ENCODE data around the gene UBTD1.
"Not testable (repeated sequence)": the region's sequence is repeated elsewhere in the genome, so short reads cannot be mapped to it uniquely, and the experiment has no call there.

UBTD1 gene, protein sequence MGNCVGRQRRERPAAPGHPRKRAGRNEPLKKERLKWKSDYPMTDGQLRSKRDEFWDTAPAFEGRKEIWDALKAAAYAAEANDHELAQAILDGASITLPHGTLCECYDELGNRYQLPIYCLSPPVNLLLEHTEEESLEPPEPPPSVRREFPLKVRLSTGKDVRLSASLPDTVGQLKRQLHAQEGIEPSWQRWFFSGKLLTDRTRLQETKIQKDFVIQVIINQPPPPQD

DNA sequence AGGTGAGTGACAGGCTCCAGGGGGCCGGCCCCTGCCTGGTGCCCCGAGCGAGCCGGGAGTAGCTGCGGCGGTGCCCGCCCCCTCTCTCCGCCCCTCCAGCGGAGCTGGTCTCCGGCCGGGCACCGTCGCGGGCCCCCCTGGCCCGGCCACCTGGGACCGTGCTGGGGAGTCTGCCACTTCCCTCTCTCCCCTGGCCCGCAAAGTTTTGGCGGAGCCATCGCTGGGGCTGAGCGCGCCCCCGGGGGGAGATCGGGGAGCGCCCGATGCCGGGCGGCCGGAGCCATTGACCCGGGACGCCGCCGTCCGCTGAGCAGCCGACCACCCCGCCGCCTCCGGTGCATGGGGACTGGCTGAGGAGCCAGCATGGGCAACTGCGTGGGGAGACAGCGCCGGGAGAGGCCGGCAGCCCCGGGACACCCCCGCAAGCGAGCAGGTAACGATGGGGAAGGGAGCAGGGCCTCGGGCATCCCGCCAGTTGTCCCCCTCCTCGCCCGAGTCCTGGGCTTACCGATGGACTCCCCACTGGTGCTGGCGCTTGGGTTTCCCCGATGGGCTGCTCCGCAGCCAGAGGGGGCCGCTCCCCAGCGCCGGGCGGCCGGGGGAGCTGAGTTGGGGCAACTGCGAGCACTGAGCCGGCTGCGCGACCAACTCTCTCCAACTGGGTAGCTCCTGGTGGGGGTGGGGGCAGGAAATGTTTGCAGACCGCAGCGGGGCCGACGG is at the start of gene UBTD1:
Gene UBTD1 (plus strand): TSS at position 84 of the 720 bp plus-strand sequence. CDS start 280 bp downstream, at position 364.
- peak; percentile 12 for DNase-seq (ENCODE audit: low spot score)

DNA sequence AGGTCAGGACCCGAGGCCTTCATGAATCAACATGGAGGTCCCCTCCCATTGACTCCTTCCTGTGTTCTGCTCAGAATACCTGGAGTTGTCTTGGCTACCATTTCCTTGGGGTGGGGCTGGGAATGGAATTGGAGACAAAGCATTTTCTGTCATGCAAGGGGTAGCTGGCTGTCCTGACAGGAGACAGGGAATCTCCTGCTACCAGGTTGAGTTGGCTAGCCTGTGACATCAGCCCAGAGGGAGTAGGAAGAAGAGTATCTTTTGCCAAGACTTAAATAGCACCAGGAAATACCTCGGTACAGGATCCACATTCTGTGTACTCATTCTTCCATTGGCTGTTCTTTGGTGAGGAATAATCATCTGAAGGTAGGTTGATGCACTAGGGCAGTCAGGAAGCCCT is 47.9 kb upstream of the UBTD1 start:
- no peak for DNase-seq (ENCODE audit: low spot score)

DNA sequence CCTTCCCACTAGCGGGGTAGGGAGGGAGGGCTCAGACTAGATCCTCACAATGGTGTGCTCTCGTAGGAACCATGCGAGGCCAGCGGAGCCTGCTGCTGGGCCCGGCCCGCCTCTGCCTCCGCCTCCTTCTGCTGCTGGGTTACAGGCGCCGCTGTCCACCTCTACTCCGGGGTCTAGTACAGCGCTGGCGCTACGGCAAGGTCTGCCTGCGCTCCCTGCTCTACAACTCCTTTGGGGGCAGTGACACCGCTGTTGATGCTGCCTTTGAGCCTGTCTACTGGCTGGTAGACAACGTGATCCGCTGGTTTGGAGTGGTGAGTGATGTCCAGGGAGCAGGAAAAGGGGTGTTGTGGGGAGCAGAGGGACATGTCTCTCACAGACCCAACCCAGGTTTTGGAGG is 47.1 kb upstream of the UBTD1 start:
- DNase-seq (ENCODE audit: low spot score) = no peak

DNA sequence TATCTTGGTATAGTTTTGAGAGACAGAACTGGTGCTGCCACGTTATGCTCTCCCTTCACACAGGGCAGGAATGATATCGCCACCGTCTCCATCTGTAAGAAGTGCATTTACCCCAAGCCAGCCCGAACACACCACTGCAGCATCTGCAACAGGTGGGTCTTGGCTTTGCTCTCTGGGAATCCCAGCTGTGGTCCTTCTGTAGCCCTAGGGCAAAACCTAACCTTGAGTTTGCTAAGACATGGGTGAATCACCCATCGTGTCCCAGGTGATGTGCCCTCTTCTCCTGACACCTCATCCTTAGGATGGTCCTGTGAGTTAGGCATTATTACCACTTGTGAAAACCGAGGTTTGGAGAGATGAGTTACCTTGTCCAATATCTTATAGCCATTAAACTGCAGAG is 46.4 kb upstream of the UBTD1 start:
- DNase-seq (ENCODE audit: low spot score) = no peak

DNA sequence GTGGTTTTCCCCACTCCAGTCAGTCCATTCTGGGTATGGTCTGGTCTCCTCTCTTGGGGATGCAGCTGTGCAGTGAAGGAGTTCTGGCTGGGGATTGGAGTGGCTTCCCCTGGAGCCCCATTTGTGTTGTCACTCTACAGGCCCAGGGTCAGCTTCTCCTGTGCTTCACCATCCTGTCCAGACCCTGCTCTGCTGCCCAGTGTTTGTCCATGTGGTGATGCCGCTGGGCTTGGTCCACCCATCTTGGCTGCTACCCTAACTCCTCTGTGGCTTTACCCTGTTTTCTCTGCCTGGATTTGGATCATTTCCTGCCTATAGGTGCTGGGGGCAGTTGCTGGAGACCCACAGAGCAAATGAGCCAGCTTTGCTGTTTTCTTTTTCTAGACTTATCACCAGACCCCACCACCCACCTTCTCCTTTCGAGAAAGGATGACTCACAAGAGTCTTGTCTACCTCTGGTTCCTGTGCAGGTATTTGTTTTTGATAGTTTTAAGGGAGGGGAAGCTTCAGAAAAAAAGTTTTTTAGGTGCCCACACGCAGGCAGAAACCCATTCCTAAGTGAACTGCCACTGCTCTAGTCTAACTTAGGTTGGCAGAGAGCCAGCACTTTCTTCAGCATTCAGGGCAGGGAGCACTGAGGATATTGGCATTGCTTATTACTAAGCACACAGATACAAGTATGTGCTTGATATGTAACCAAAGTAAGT is 44.2 kb upstream of the UBTD1 start:
- DNase-seq (ENCODE audit: low spot score) = peak; percentile 52

DNA sequence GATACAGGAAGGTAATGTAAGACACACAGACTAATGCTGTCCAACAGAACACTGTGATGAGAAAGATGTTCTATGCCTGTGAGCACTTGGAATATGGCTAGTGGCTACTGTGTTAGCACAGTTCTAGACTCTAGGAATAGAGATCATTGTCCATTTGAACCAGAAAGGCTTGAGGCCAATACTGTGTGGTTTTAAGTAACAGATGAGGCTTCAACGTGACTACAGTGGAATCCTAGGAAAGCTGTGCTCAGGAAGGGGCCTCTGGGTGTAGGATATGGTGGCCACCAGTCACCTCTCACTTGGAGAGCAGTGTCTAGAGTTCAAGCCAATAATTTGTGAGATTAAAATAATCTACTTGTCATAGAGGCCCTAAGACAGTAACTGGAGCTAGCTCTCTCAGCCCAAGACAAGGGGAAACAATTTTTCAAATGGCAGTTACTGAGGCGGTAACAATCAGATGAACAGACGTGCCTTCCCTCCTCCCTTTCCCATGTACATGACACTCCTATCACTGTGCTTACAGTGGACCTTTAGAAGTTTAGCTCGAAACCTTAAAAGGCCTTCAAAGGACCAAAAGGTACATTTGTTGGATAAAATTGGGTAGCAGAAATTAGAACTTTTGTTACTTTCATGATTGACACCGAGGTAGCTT is 42.6 kb upstream of the UBTD1 start:
- DNase-seq (ENCODE audit: low spot score) = no peak

DNA sequence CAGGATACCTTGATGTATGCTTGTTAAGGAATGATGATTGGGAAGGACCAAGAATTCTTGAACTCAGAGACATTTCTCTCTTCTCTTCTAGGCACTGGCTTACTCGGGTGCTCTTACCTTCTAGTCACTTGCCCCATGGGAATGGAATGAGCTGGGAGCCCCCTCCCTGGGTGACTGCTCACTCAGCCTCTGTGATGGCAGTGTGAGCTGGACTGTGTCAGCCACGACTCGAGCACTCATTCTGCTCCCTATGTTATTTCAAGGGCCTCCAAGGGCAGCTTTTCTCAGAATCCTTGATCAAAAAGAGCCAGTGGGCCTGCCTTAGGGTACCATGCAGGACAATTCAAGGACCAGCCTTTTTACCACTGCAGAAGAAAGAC is 42.0 kb upstream of the UBTD1 start:
- DNase-seq (ENCODE audit: low spot score) = no peak

DNA sequence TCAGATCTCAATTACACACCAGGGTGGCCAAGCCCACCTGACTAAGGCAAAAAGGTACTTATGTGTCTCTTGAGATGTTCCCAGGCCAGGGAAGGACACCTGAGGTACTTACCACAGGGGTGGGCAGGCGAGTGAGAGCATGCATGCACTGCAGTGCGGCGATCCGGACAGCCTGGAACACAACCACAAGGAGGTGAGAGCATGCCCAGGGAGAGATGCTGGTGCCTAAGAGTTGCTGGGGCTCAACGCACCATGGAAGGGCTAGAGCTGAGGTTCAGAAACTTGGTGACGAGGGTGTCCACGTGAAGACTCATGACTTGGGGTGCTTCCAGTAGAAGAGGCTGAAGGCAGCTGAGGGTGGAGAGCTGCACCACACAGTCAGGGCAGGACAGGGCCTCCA is 39.6 kb upstream of the UBTD1 start:
- no peak for DNase-seq (ENCODE audit: low spot score)

DNA sequence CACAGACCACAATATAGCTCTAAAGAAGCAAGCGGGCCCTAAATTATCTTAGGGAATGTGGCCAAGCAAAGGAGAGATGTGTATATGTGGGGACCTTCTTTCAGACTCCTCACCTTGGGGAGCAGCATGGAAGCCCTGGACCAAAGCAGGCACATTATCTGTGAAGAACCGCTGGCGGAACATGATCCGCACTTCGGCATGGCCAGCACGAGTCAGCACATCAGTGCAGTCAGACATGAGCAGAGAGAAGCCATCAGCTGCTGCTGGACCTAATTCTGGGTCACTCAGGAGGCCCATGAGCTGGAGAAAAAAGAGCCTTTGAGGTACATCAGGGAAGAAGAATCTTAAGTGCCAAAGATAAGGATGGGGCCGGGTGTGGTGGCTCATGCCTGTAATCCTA is 38.8 kb upstream of the UBTD1 start:
- DNase-seq (ENCODE audit: low spot score) = no peak

DNA sequence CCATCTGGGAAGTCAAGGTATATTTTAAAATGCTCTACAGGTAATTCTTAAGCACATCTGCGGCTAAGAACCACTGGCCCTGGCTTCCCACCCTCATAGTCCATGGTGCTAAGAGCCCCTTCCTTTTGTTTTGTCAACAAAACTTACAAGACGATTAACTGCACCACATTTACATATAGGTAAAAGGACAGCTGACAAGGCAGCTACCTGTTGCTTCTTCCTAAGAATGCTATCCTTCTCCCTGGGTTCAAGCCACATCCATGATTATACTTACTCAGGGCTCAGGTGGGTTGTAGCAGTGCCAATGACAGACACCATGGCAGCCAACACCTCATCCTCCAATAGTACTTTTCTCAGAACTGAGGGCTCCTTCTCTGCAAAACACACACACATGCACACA is 36.4 kb upstream of the UBTD1 start:
- no peak for DNase-seq (ENCODE audit: low spot score)

DNA sequence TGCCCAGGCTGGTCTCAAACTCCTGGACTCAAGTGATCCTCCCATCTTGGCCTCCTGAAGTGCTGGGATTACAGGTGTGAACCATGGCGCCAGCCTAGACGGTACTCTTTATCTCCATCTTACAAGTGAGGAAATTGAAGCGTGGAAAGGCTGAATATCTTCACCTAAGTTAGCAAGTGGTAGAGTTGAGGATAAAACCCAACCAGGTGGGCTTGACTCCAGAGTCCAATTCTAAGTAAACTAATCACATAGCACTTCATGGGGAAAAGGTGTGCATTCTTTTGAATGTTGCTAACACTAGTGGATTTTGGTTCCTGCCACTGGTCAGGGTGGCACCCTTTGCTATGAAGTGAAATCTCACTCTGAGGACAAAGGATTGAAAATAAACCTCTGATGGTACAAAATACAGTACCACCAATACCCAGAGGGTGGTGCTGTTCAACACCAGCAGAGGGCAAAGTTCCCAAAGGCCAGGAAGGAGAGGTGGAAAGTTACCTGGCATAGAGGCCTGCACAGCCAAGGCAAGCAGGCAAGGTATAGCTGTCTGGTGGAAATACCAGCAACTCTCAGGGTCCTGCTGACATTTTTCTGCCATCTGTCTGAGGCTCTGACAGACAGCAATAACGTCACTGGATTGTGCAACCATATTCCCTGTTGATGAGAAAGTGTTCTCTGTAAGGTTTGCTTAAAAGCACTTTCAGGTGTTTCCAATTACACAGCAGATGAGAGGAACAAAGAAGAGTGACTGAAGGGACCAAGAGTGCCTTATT is 35.2 kb upstream of the UBTD1 start:
- DNase-seq (ENCODE audit: low spot score) = peak; percentile 49

DNA sequence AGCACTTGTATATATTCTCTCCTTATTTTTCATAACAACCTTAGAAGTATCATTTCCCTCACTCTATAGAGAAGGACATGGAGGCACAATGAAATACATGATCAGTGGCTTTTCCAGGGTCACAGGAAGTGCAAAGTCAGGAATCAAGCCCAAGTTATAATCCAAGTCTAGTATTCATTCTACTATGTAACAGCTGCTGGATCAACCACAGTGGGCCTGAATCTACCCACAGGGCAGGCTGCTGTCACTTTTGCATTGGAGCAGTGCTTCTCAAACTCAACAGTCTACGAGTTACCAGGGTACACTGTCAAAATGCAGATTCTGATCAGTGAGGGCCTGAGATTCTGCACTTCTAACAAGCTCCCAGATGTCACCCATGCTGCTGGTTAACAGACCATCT is 34.5 kb upstream of the UBTD1 start:
- no peak for DNase-seq (ENCODE audit: low spot score)

DNA sequence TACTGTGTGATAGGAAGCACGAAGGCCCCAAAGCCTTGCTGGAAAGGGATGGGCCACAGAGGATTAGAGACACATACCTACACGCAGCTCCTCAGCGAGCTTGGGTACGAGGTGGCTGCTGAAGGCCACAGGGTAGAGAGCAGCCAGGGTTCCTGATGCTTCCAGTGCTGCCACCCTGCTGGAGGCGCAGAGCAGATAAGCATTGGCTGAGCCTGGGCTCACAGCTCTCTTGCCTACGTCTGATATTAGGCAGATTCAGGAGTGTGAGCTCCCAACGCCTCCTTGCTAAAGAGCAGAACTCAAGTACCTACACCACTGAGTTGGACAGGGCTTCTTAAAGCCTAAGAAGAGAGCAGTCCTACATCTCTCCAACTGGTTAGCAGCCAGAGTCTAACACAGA is 32.7 kb upstream of the UBTD1 start:
- DNase-seq (ENCODE audit: low spot score) = no peak

DNA sequence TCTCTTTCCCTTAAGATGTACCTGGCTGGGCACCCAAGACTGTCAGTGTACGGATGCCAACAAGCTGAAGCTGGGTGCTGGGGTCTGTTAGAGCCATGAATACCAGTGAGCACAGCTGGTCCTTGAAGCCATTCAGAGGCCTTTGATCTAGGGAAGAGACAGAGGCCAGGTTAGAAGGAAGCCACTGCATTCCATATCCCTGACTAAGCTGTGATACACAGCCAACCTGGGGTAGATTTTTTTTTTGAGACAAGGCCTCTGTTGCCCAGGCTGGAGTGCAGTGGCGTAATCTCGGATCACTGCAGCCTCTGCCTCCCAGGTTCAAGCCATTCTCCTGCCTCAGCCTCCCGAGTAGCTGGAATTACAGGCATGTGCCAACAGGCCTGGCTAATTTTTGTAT is 32.0 kb upstream of the UBTD1 start:
- DNase-seq (ENCODE audit: low spot score) = no peak

DNA sequence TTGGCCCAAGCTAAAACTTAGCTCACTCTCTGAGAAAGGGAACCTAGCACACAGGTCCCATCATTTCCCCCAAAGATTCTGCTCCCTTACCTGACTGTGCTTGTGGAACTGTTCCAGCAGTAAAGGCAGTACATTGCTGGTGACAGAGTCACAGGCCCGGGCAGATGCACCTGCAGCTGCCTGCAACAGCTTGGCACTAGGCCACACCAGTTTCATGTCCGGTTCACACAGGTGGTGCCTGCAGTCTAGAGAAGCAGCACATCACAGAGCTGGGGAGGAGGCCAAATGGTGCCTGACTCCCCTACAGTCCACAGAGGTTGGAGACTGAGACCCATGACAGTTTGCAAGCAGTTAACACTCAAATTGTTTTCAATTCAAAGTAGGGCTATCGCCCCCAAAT is 30.6 kb upstream of the UBTD1 start:
- no peak for DNase-seq (ENCODE audit: low spot score)

DNA sequence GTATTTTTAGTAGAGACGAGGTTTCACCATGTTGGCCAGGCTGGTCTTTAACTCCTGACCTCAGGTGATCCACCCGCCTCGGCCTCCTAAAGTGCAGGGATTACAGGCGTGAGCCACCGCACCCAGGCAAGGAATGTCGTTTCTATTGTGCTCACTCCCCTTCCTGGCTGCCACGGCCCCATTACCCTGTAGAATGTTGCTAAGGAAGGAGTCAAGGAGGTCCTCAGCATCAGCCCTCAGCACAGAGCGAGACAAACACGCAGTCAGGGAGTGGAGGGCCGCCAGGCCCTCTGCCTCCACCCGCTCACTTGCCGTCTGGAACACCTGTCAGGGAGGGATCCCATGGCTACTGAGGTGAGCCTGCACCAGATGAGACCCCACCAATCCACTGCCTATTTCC is 29.9 kb upstream of the UBTD1 start:
- not testable (repeated sequence) for DNase-seq (ENCODE audit: low spot score)

DNA sequence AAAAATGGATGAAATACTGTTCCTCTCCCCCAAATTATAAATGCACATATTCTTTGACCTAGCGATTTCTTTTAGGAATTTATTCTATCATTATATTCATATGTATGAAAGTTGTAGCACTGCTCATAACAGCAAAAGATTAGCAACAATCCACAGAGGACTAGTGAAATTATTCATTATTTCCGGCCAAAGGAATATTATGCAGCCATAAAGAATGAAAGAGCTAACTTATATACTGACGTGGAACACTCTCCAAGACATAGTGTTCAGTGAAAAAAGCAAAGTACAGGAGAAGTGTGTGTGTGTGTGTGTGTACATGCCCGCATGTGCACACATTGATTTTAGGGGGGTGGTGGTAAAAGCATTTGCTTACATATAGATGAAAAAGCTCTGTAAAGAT is 23.8 kb upstream of the UBTD1 start:
- DNase-seq (ENCODE audit: low spot score) = no peak

DNA sequence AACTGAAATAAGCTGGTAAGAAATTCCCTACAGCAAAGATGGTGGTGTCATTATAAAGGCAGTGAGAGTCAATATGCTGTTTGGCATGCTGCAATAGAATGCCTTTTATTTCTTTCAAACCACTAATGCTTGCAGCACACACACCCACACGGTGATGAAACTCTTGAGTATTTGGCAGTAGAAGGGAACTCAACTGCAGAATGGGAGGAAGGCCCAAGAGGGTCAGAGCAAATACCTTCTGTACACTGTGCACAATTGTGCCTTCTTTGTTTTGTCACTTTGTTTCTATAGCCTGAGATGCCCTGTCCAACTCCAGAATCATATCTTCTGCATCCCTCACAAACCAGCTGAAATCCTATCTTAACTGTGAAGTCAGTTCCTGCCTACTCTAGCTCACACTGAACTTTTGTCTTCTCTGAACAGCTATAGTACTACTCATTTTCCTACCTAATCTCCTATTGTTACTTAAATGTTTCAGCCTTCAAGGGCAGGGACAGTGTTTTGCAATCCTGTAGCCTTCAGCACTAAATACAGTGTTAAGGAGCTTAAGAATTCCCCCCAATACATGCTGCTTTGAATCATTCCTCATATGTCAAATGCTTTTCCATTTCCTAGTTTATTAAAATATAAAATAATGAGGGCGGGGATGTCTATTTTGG is 22.7 kb upstream of the UBTD1 start:
- no peak for DNase-seq (ENCODE audit: low spot score)

DNA sequence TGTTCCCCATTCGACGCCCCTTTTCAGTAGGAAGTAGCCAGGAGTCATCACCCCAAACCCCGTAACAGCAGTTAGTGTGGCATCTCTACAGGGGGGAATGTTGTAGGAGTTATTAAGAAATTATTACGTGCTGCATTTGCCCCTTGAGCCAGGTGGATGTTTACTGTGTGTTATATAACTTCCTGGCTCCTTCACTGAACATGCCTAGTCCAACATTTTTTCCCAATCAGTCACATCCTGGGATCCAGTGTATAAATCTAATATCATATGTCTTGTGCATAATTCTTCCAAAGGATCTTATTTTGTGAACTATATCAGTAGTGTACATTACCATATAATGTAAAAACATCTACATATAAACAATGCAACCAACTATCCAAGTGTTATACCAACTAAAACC is 19.3 kb upstream of the UBTD1 start:
- DNase-seq (ENCODE audit: low spot score) = not testable (repeated sequence)

DNA sequence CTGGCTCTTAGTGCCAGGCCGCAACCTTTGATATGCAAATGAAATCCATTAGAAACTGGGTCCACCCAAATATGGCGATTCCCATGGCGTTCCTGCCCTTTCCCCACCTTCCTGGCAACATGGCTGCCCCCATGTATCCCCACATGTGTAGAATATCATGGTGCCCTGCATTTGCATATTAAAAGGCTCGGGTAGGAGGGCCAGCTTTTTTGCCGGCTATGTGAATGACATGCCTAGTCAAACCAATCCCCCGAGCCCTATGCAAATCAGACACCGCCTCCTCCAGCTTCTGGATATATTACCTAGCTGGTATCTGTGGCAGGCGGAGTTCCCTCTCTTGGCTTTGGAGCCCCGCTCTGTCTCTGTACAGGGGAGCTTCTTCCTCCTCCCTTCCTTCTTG is 18.8 kb upstream of the UBTD1 start:
- no peak for DNase-seq (ENCODE audit: low spot score)

DNA sequence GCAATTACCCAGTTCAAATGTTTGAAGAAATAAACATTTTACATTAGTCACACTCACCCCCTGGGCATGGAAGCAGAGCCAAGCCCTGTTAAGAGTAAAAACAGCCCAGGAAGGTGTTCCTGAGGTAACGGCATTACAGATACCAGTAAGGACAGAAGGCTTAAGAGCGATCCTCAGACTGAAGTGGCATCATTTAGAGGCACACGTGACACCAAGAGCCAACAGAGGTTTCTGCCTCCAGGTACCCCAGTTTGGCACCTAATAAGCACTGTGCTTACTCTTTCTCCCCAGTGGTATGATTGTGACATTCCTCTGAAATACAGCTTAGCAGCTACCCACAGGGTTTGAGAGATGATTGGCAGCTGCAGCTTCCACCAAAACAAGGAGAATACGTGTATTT is 17.7 kb upstream of the UBTD1 start:
- no peak for DNase-seq (ENCODE audit: low spot score)

DNA sequence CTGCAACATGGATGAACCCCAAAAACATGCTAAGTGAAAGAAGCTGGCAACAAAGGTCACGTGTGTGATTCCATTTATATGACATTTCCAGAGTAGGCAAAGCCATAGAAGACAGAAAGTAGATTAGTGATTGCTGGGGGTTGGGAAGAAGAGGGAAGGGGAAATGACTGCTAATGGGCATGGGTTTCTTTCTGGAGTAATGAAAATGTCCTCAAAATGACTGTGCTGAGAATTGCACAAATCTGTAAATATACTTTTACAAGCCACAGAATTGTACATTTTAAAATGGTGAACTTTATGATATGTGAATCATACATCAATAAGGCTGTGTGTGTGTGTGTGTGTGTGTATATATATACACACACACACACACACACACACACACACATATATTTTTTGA is 16.3 kb upstream of the UBTD1 start:
- DNase-seq (ENCODE audit: low spot score) = no peak
